ENCODE data around the gene TPM1. TPM values are rescaled to one million over a fixed set of nuclear protein-coding genes. Genes with fewer than 3 reads are reported as not detected.

TPM1 gene
- total and polyA plus RNA-seq, 9 of the 15 experiments (the other 6 are each of a cell fraction or from before 2014, with no cell fraction given), result 8.1 to 53.9 (median 43.1) TPM

DNA sequence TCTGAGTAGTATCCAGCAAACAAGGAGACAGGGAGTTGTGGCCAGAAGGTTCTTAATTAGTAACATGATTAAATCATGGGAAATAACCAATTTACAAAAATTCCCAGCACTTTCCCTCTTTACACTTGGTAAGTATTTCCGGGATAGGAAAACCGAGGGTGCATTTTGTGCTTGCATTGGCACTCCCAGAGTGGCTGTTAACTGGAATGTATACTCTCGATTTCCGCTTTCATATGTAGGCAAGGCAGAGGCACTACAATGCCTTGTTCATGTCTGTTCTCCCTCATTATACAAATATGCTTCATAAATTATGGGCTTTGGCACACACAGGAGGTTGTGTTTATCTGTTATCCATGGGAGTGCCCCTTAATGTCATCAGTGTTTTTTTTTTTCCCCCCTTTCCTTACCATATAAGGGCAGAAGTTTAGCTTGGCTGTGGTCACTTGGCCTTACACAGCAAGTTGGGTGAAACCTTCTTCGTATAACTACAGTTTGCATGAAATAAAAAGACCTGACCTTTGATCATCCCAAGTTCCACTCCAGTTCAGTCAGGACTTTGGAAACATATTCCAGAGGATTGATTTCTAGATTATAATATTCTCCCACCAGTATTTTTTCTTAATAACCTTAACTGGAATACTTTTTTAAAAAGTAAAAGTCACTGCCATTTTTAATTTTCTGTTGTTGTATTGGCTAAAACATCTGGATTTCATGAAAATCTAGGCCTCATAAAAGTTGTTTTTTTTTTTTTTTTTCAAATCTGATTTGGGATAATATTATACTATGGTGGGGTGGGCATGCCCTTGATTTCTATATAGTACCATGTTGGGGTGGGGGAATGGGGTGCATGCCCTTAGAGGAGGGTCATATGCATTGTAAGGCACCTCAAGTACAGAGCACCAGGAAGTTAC is 8.9 kb downstream of the TPM1 start (continued):
- TF ChIP-seq, protein P1, sequence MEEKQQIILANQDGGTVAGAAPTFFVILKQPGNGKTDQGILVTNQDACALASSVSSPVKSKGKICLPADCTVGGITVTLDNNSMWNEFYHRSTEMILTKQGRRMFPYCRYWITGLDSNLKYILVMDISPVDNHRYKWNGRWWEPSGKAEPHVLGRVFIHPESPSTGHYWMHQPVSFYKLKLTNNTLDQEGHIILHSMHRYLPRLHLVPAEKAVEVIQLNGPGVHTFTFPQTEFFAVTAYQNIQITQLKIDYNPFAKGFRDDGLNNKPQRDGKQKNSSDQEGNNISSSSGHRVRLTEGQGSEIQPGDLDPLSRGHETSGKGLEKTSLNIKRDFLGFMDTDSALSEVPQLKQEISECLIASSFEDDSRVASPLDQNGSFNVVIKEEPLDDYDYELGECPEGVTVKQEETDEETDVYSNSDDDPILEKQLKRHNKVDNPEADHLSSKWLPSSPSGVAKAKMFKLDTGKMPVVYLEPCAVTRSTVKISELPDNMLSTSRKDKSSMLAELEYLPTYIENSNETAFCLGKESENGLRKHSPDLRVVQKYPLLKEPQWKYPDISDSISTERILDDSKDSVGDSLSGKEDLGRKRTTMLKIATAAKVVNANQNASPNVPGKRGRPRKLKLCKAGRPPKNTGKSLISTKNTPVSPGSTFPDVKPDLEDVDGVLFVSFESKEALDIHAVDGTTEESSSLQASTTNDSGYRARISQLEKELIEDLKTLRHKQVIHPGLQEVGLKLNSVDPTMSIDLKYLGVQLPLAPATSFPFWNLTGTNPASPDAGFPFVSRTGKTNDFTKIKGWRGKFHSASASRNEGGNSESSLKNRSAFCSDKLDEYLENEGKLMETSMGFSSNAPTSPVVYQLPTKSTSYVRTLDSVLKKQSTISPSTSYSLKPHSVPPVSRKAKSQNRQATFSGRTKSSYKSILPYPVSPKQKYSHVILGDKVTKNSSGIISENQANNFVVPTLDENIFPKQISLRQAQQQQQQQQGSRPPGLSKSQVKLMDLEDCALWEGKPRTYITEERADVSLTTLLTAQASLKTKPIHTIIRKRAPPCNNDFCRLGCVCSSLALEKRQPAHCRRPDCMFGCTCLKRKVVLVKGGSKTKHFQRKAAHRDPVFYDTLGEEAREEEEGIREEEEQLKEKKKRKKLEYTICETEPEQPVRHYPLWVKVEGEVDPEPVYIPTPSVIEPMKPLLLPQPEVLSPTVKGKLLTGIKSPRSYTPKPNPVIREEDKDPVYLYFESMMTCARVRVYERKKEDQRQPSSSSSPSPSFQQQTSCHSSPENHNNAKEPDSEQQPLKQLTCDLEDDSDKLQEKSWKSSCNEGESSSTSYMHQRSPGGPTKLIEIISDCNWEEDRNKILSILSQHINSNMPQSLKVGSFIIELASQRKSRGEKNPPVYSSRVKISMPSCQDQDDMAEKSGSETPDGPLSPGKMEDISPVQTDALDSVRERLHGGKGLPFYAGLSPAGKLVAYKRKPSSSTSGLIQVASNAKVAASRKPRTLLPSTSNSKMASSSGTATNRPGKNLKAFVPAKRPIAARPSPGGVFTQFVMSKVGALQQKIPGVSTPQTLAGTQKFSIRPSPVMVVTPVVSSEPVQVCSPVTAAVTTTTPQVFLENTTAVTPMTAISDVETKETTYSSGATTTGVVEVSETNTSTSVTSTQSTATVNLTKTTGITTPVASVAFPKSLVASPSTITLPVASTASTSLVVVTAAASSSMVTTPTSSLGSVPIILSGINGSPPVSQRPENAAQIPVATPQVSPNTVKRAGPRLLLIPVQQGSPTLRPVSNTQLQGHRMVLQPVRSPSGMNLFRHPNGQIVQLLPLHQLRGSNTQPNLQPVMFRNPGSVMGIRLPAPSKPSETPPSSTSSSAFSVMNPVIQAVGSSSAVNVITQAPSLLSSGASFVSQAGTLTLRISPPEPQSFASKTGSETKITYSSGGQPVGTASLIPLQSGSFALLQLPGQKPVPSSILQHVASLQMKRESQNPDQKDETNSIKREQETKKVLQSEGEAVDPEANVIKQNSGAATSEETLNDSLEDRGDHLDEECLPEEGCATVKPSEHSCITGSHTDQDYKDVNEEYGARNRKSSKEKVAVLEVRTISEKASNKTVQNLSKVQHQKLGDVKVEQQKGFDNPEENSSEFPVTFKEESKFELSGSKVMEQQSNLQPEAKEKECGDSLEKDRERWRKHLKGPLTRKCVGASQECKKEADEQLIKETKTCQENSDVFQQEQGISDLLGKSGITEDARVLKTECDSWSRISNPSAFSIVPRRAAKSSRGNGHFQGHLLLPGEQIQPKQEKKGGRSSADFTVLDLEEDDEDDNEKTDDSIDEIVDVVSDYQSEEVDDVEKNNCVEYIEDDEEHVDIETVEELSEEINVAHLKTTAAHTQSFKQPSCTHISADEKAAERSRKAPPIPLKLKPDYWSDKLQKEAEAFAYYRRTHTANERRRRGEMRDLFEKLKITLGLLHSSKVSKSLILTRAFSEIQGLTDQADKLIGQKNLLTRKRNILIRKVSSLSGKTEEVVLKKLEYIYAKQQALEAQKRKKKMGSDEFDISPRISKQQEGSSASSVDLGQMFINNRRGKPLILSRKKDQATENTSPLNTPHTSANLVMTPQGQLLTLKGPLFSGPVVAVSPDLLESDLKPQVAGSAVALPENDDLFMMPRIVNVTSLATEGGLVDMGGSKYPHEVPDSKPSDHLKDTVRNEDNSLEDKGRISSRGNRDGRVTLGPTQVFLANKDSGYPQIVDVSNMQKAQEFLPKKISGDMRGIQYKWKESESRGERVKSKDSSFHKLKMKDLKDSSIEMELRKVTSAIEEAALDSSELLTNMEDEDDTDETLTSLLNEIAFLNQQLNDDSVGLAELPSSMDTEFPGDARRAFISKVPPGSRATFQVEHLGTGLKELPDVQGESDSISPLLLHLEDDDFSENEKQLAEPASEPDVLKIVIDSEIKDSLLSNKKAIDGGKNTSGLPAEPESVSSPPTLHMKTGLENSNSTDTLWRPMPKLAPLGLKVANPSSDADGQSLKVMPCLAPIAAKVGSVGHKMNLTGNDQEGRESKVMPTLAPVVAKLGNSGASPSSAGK (IDR thresholded peaks at IDR 0.05), result no peak
- TF ChIP-seq, protein P2, sequence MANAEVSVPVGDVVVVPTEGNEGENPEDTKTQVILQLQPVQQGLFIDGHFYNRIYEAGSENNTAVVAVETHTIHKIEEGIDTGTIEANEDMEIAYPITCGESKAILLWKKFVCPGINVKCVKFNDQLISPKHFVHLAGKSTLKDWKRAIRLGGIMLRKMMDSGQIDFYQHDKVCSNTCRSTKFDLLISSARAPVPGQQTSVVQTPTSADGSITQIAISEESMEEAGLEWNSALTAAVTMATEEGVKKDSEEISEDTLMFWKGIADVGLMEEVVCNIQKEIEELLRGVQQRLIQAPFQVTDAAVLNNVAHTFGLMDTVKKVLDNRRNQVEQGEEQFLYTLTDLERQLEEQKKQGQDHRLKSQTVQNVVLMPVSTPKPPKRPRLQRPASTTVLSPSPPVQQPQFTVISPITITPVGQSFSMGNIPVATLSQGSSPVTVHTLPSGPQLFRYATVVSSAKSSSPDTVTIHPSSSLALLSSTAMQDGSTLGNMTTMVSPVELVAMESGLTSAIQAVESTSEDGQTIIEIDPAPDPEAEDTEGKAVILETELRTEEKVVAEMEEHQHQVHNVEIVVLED (CRISPR knock-in tag; IDR thresholded peaks at IDR 0.05), result no peak
- no peak for TF ChIP-seq CBX3 (IDR thresholded peaks at IDR 0.05; ENCODE audit: borderline replicate concordance in 1 of 2, low read length in 2 of 2)
- TF ChIP-seq, protein P3, sequence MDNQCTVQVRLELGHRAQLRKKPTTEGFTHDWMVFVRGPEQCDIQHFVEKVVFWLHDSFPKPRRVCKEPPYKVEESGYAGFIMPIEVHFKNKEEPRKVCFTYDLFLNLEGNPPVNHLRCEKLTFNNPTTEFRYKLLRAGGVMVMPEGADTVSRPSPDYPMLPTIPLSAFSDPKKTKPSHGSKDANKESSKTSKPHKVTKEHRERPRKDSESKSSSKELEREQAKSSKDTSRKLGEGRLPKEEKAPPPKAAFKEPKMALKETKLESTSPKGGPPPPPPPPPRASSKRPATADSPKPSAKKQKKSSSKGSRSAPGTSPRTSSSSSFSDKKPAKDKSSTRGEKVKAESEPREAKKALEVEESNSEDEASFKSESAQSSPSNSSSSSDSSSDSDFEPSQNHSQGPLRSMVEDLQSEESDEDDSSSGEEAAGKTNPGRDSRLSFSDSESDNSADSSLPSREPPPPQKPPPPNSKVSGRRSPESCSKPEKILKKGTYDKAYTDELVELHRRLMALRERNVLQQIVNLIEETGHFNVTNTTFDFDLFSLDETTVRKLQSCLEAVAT (IDR thresholded peaks at IDR 0.05), result peak in 1 of 2 experiments; percentile 63; a peak in 1 of 4 replicates
- no peak for TF ChIP-seq ZNF23 (CRISPR knock-in tag; IDR thresholded peaks at IDR 0.05)
- TF ChIP-seq STAG1 (CRISPR knock-in tag; IDR thresholded peaks at IDR 0.05; ENCODE audit: borderline replicate concordance), result no peak
- TF ChIP-seq EZH2 (IDR thresholded peaks at IDR 0.05; ENCODE audit: borderline replicate concordance, low read depth, low read length), result no peak
- TF ChIP-seq, protein P4, sequence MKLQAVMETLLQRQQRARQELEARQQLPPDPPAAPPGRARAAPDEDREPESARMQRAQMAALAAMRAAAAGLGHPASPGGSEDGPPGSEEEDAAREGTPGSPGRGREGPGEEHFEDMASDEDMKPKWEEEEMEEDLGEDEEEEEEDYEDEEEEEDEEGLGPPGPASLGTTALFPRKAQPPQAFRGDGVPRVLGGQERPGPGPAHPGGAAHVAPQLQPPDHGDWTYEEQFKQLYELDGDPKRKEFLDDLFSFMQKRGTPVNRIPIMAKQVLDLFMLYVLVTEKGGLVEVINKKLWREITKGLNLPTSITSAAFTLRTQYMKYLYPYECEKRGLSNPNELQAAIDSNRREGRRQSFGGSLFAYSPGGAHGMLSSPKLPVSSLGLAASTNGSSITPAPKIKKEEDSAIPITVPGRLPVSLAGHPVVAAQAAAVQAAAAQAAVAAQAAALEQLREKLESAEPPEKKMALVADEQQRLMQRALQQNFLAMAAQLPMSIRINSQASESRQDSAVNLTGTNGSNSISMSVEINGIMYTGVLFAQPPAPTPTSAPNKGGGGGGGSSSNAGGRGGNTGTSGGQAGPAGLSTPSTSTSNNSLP (IDR thresholded peaks at IDR 0.05; ENCODE audit: borderline replicate concordance, low read depth, low read length), result peak; percentile 71; the same call in 1 of the 2 replicates
- peak; percentile 37; the same call in 1 of the 2 replicates for TF ChIP-seq GTF2E2 (tag; IDR thresholded peaks at IDR 0.05)
